GM21390 (cell line): ENCODE data around the gene GDAP2.
A peak's percentile ranks its signal among the peaks of the same experiment; 100 is the strongest.
"Not testable (repeated sequence)": the region's sequence is repeated elsewhere in the genome, so short reads cannot be mapped to it uniquely, and the experiment has no call there.

Experiments
- ATAC-seq: cut with Tn5 transposase; IDR thresholded peaks from one replicate; pipeline ENCODE4 v1.9.1; 2021; ENCODE audit not compliant: unreplicated experiment

Gene GDAP2

GRCh38 chr1:117904485-117904884, 24.9 kb downstream of the GDAP2 start:
- no peak for ATAC-seq

DNA sequence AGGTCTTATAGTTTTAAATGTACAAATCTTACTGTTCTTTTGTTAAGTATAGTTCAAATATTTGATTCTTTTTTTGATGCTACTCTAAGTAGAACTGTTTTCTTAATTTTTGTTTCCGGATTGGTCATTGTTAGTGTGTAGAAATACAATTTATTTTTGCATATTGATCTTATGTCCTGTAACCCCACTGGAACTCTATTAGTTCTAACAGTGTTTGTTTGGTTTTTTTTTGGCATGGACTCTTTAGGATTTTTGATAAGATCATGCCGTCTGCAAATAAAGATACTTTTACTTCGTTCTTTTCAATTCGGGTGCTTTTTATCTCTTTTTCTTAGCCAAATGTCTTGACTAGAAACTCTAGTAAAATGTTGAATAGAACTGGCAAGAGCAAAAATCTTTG, 26.5 kb downstream of the GDAP2 start:
- ATAC-seq = no peak

DNA sequence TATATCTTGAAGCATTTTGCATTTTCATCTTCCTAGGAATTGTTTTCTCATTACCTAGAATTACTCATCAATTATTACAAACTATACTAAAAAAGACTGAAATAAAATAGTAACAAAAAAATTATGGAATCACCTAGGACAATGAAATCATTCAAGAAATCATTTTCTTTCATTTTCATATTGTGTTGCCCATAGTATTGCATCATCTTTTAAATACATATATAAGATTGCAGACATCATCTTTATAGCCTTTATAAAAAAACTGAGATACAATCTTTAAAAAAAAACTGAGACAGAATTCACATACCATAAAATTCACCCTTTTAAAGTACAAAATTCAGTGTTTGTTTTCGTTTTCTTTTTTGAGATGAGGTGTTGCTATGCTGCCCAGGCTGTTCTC, 29.6 kb downstream of the GDAP2 start:
- ATAC-seq = no peak

DNA sequence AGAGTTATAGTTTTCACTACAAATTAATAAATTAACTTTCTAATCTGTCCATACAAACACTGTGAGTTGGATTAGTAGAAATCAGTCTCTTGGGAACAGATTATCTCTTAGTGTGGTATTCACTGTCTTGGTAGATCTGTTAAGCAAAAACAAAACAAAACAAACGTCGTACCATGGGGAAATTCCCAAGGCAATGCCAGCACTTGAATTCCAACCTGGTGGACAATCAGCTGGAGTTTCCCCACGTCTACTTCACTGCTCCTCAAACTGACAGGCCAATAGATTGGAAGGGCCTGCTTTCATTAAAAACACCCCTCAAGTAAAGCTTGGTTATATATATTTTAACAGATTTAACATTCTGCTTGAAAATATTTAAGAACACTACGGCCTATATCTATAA, 31.9 kb downstream of the GDAP2 start:
- no peak for ATAC-seq

GRCh38 chr1:117895482-117896114, 33.8 kb downstream of the GDAP2 start:
- ATAC-seq = peak; percentile 75

DNA sequence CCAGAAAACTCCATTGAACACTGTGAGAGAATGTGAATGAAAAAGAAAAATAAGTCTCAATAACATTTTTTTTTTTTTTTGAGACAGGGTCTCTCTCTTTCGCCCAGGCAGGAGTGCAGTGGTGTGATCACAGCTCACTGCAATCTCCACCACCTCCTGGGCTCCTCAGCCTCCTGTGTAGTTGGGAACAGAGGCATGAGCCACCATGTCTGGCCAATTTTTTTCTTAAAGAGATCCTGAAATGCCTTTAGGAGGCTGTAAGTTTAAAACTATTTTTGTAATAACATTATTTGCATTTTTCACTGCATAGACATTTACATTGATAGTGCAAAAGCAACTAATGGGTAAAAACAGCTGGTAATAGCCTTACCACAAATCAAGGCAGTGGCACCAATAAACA, 35.3 kb downstream of the GDAP2 start:
- ATAC-seq = no peak

DNA sequence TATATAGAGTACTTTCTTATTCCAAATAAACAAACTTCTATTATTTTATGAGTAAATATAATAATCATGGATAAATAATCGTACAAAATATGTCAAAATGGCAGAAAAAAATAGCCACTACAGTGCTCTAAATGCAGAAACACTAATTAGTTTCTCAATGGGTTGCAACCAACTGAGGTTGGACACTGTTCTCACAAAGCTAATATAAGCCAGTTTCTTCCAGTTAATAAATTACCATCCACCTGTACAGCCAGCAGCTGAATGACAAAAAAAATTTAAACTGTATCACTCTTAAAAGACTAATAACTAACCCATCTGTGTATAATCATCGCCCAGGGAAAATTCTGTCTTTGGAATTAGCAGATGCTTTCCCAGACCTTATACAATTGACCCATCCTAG, 36.9 kb downstream of the GDAP2 start:
- ATAC-seq = no peak

DNA sequence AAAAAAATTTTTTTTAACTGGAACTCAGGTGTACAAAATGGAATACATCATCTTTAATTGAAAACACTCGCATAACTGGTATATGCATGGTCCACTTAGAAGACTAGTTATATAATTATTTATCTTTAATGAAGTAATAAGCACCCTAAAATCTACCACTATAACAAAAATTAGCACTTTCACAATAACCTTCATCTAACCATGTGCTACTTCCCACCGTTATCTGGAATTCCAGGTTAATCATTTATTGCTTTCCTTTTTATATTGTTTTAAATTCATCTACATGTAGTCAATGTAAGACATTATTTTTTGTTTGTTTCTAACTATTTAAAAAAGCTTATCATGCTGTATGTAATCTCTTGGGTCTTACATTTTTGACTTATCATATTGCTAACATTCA, 39.0 kb downstream of the GDAP2 start:
- ATAC-seq = no peak

DNA sequence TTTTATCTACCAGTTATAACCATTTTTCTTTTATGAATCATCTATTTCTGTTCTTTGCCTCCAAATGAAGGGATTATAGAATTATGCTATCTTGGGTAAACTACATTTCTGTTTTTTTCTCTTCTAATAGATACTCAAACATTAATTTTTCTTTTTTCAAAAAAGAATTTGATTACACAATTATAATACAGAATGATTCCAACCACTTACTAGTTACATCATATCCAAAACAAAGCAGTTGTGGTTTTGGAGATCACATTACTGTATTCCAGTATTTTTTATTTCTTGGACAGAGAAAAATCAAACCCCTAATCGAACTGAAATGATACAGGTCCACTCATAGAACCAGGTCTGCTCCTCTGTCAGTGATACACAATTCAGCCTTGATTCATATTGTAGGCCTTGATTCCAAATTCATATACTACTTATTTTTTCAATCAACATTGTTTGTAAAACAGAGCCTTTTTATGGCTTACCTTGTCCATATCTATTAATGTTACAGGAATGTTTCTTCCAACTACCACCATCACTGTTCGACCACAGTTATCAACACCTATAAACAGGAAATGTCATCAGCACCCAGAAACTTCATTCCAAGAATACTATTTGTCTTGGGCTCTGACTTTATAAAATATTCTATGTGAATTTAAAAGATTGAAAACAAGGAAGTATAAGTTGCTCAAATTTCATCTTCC, 43.2 kb downstream of the GDAP2 start:
- ATAC-seq = no peak

- ATAC-seq = no peak
These were observed 45.8 kb downstream of the GDAP2 start for GRCh38 chr1:117883616-117884015.

GRCh38 chr1:117879284-117879683, 50.1 kb downstream of the GDAP2 start:
- no peak for ATAC-seq

GRCh38 chr1:117877823-117878222, 51.6 kb downstream of the GDAP2 start:
- no peak for ATAC-seq

GRCh38 chr1:117871013-117871412, 58.4 kb downstream of the GDAP2 start:
- ATAC-seq = no peak

DNA sequence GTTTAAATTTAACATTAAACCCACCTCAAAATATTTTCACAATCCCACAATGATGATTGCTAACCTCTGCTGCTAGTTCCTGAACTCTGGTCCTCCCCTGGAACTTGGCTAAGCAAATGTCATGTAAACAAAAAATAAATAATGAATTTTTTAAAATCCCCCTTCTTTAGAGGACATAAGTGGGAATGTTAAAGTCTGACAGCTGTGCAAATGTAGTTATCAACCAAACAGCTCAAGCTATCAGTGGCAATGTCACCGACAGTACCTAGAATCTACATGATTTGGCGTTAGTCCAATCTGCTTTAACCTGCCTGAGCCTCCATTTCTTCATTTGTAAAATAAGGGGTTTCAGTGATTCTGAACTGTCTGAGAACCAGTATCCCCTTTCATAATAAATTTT, 67.7 kb downstream of the GDAP2 start:
- no peak for ATAC-seq

GRCh38 chr1:117860896-117861610, 68.4 kb downstream of the GDAP2 start:
- no peak for ATAC-seq

- ATAC-seq = no peak
These were observed 69.5 kb downstream of the GDAP2 start for GRCh38 chr1:117859901-117860300.

DNA sequence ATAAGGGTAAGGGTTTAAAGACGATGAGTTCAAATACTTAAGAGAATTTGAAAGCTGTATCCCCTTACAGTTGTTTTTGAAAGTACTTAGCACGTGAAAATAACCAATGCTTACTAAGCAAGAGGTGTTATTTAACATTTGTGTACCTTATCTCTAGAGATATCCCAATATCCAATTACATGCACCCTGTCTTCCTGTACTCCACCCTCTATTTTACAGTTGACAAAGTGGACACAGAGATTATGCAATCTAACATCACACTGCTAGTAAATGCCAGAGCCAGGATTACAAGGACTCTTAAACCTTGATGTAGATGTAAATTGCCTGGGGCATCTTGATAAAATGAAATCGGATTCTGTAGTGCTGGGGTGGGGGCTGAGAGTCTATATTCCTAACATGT, 72.0 kb downstream of the GDAP2 start:
- no peak for ATAC-seq

GRCh38 chr1:117852853-117853553, 76.4 kb downstream of the GDAP2 start:
- ATAC-seq = no peak

GRCh38 chr1:117851687-117852086, 77.7 kb downstream of the GDAP2 start:
- ATAC-seq = no peak

- ATAC-seq = no peak
These were observed 82.6 kb downstream of the GDAP2 start for GRCh38 chr1:117846674-117847425.

GRCh38 chr1:117844478-117844877, 84.9 kb downstream of the GDAP2 start:
- not testable (repeated sequence) for ATAC-seq
